MM.1S (cell line): ENCODE results near the gene MINDY3.

Experiments
- CTCF ChIP-seq: fragments of 300-600 bp; sonication (generic); IDR thresholded peaks from 2 replicates; pipeline ENCODE4 v1.5.1; 2016; ENCODE audit warnings: antibody characterized with exemption, low read length, mixed read lengths
- EZH2phosphoT487 ChIP-seq: fragments of 300-600 bp; sonication (generic); IDR thresholded peaks from 2 replicates; pipeline ENCODE4 v1.6.1; 2018; ENCODE audit warnings: antibody characterized with exemption, low read length

GRCh38 chr10:15797346-15797745 is 63.0 kb downstream of the MINDY3 start:
- TF ChIP-seq CTCF: no peak
- no peak for TF ChIP-seq EZH2phosphoT487
